ENCODE measurements around the gene PTPRC.

PTPRC gene

DNA sequence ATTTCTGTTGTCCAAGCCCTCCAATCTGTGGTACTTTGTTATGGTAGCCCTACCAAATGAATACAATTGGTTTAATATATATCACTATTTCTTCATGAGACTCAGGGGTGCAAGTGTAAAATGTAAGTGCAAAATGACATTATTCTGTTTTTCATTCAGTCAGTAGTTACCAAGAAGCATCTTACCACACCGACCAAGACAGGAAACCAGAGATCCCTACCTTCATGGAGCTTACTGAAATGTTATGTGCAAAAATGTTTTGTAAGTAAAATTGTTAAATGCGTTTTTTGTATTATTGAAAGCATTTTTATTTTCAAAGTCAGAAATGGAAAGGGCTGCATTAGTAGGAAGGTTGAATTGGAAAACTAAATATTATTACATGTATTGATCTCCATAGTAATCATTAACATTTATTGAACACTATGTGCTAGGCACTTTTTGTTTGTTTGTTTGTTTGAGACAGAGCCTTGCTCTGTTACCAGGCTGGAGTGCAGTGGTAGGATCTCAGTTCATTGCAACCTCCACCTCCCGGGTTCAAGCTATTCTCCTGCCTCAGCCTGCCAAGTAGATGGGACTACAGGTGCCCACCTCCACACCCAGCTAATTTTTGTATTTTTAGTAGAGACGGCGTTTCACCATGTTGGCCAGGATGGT lies 166.8 kb downstream of the PTPRC start:
- Histone ChIP-seq H3K9me3 (ENCODE audit: low read length) (no peaks in the 10 kb centered on the region), H3F3A (ENCODE audit: insufficient read depth, low read length) (no peaks in the 10 kb centered on the region), H2AFZ (ENCODE audit: low read length) (no peak overlapping the region), H3K4me3 (ENCODE audit: low read depth, low read length, poor library complexity, severe bottlenecking) (no peak overlapping the region), H3K9me2 (ENCODE audit: low read depth, low read length) (no peaks in the 10 kb centered on the region), H3K4me2 (ENCODE audit: low read length) (no peak overlapping the region), H4K20me1 (ENCODE audit: insufficient read depth, low read length) (no peaks in the 10 kb centered on the region), H3K27me3 (ENCODE audit: insufficient read depth, low read length) (no peaks in the 10 kb centered on the region), H3K79me2 (ENCODE audit: insufficient read depth, low read length) (no peaks in the 10 kb centered on the region), H3K4me1 (ENCODE audit: insufficient read depth, low read length, severe bottlenecking) (no peaks in the 10 kb centered on the region), H3K9ac (ENCODE audit: low read length) (no peak overlapping the region), H3K36me3 (ENCODE audit: insufficient read depth, low read length) (no peaks in the 10 kb centered on the region), H3K27ac (ENCODE audit: low read depth, low read length, poor library complexity, severe bottlenecking) (no peak overlapping the region)
- no peak for TF ChIP-seq EZH2 (IDR thresholded peaks at IDR 0.05; ENCODE audit: borderline replicate concordance, low read length)
- TF ChIP-seq, protein P1, sequence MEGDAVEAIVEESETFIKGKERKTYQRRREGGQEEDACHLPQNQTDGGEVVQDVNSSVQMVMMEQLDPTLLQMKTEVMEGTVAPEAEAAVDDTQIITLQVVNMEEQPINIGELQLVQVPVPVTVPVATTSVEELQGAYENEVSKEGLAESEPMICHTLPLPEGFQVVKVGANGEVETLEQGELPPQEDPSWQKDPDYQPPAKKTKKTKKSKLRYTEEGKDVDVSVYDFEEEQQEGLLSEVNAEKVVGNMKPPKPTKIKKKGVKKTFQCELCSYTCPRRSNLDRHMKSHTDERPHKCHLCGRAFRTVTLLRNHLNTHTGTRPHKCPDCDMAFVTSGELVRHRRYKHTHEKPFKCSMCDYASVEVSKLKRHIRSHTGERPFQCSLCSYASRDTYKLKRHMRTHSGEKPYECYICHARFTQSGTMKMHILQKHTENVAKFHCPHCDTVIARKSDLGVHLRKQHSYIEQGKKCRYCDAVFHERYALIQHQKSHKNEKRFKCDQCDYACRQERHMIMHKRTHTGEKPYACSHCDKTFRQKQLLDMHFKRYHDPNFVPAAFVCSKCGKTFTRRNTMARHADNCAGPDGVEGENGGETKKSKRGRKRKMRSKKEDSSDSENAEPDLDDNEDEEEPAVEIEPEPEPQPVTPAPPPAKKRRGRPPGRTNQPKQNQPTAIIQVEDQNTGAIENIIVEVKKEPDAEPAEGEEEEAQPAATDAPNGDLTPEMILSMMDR (IDR thresholded peaks at IDR 0.05; ENCODE audit: low read length) = no peak

DNA sequence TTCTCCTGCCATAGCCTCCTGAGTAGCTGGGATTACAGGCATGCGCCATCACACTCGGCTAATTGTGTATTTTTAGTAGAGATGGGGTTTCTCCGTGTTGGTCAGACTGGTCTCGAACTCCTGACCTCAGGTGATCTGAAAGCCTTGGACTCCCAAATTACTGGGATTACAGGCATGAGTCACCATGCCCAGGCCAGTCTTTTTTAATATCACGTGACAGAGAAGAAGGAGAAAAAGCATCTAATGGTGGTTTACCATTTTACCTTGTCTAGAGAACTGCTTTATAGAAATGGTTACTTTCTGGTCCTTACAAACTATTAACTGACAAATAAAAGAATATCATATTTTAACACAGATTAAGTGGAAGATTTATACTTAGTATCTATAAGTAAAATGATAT lies 168.0 kb downstream of the PTPRC start:
- Histone ChIP-seq H3K4me1 (ENCODE audit: insufficient read depth, low read length, severe bottlenecking) (no peaks in the 10 kb centered on the region), H3K4me3 (ENCODE audit: low read depth, low read length, poor library complexity, severe bottlenecking) (no peak overlapping the region), H3K79me2 (ENCODE audit: insufficient read depth, low read length) (no peaks in the 10 kb centered on the region), H2AFZ (ENCODE audit: low read length) (no peak overlapping the region), H3K9me3 (ENCODE audit: low read length) (no peaks in the 10 kb centered on the region), H3F3A (ENCODE audit: insufficient read depth, low read length) (no peaks in the 10 kb centered on the region), H3K9ac (ENCODE audit: low read length) (no peak overlapping the region), H3K36me3 (ENCODE audit: insufficient read depth, low read length) (no peaks in the 10 kb centered on the region), H4K20me1 (ENCODE audit: insufficient read depth, low read length) (no peaks in the 10 kb centered on the region), H3K27me3 (ENCODE audit: insufficient read depth, low read length) (no peaks in the 10 kb centered on the region), H3K27ac (ENCODE audit: low read depth, low read length, poor library complexity, severe bottlenecking) (no peak overlapping the region), H3K9me2 (ENCODE audit: low read depth, low read length) (no peaks in the 10 kb centered on the region), H3K4me2 (ENCODE audit: low read length) (no peak overlapping the region)
- TF ChIP-seq, protein P1 (IDR thresholded peaks at IDR 0.05; ENCODE audit: low read length) = no peak
- no peak for TF ChIP-seq EZH2 (IDR thresholded peaks at IDR 0.05; ENCODE audit: borderline replicate concordance, low read length)

Data from OCI-LY1 (cell line).